CD4-positive, alpha-beta T cell treated with Interleukin-4 for 4 hours (primary cell): ENCODE results near the gene CCSAP.
"Not testable (repeated sequence)": the region's sequence is repeated elsewhere in the genome, so short reads cannot be mapped to it uniquely, and the experiment has no call there.

Experiments
- DNase-seq: peaks from one replicate; pipeline ENCODE4 v3.0.0-alpha.2; 2020

Gene CCSAP

GRCh38 chr1:229342656-229343569, at the start of gene CCSAP:
CCSAP (minus strand) TSS chr1:229343047; CDS start chr1:229342465, 582 bp downstream.
- no peak for DNase-seq

- DNase-seq, result no peak
These were observed 47.3 kb upstream of the CCSAP start for GRCh38 chr1:229390130-229390529.

GRCh38 chr1:229388897-229389580, 46.2 kb upstream of the CCSAP start:
- no peak for DNase-seq

GRCh38 chr1:229385853-229386456, 43.1 kb upstream of the CCSAP start:
- DNase-seq, result no peak

- no peak for DNase-seq
These were observed 42.0 kb upstream of the CCSAP start for GRCh38 chr1:229384822-229385221.

- DNase-seq, result no peak
These were observed 41.1 kb upstream of the CCSAP start for GRCh38 chr1:229383961-229384360.

GRCh38 chr1:229383188-229383587, 40.3 kb upstream of the CCSAP start:
- no peak for DNase-seq

- DNase-seq, result no peak
These were observed 38.4 kb upstream of the CCSAP start for GRCh38 chr1:229381234-229381633.

- DNase-seq, result no peak
These were observed 37.8 kb upstream of the CCSAP start for GRCh38 chr1:229380536-229381160.

GRCh38 chr1:229379846-229380245, 37.0 kb upstream of the CCSAP start:
- no peak for DNase-seq

- DNase-seq, result no peak
These were observed 35.9 kb upstream of the CCSAP start for GRCh38 chr1:229378586-229379367.

- not testable (repeated sequence) for DNase-seq
These were observed 35.2 kb upstream of the CCSAP start for GRCh38 chr1:229378035-229378434.

GRCh38 chr1:229377429-229377828, 34.6 kb upstream of the CCSAP start:
- no peak for DNase-seq

- no peak for DNase-seq
These were observed 33.7 kb upstream of the CCSAP start for GRCh38 chr1:229376521-229376920.

GRCh38 chr1:229374485-229374884, 31.6 kb upstream of the CCSAP start:
- no peak for DNase-seq

GRCh38 chr1:229373395-229373794, 30.5 kb upstream of the CCSAP start:
- DNase-seq, result no peak

GRCh38 chr1:229372251-229372650, 29.4 kb upstream of the CCSAP start:
- no peak for DNase-seq

GRCh38 chr1:229371624-229372023, 28.8 kb upstream of the CCSAP start:
- DNase-seq, result no peak

- DNase-seq, result no peak
These were observed 27.8 kb upstream of the CCSAP start for GRCh38 chr1:229370601-229371021.

- no peak for DNase-seq
These were observed 25.5 kb upstream of the CCSAP start for GRCh38 chr1:229368347-229368746.

GRCh38 chr1:229365569-229365968, 22.7 kb upstream of the CCSAP start:
- DNase-seq, result no peak
